TTC549 (cell line): ENCODE data around the gene DCTN3.

ENCODE experiments used
- FAIRE-seq: peaks from 2 replicates; lab custom pipeline; 2012; peaks lifted over from hg19 to GRCh38; lab: Jason Lieb, UNC

Gene DCTN3

DNA sequence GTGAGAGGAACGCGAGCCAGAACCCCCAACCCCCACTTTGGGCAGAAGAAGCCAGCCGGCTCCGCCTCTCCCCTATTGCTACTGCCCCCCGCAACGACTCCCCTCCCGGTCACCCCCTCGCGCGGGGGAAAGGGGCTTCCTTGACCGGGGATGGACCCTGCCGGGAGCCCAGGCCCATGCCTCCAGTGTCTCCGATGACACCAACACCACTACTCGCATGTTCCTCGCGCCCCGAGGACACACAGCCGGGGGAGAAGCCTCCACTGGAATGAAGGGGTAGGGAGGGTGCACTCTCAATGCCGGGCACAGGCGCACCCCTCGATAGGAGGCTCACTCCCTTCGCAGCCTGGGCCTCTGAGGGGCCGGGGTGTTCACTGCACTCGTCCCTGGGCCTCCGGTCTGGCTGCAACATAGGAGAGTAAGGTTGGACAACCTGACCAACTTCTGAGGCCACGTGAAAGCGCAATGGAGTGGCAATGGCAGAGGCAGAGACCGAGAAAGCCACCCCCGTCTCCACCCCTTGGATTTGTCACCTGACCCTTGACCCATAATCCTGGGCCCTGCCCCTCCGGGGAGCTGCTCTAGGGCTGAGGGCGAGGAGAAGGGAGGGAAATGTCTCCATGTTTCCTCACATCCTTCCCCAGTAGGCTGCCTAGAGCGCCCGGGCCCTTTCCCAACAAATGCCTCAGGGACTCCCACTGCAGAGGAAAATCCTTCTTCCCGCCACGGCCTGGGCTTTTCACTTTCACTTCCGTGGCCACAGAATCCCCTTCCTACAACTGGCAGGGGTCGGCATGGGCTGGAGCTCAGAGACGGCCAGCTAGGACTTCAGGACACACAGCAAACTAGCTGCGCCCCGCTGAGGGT, 29.7 kb downstream of the DCTN3 start:
- FAIRE-seq: no peak

DNA sequence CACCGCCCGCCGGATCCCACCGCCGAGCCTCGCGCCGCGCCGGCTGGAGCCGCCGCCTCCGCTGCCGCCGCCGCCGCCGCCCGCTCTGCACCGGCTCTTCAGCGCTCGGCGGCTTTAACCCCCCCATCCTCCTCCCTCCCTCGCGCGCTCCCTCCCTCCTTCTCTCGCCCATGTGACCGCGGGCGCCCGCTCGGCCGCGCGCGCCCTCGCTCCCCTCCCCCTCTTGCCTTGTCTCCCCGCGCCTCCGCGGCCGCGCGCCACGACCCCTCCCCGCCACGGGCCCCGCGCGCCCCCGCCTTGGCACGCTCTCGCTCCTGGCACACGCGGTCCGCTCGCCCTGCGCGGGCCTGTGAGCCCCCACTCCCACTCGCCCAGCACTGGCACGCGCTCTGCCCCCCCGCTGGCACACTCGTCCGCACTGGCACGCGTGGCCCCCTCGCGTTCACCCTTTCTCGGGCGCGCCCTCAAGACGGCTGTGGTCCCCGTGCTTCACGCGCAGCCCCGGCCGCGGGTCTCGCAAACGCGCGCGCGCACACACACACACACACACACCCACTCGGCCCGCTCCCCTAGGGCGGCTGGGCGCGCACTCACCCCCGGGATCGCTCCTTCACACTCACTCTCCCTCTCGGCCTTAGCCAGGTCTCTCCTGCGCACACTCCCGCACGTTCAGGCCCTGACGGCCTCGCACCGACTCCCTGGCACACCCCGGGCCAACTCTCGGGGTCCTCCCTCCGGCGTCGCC, 30.5 kb downstream of the DCTN3 start, which contains the start of gene CNTFR:
Gene CNTFR (minus strand): TSS at position 89 of the 745 bp plus-strand sequence. CDS start 20,743 bp downstream, outside the sequence.
- no peak for FAIRE-seq

DNA sequence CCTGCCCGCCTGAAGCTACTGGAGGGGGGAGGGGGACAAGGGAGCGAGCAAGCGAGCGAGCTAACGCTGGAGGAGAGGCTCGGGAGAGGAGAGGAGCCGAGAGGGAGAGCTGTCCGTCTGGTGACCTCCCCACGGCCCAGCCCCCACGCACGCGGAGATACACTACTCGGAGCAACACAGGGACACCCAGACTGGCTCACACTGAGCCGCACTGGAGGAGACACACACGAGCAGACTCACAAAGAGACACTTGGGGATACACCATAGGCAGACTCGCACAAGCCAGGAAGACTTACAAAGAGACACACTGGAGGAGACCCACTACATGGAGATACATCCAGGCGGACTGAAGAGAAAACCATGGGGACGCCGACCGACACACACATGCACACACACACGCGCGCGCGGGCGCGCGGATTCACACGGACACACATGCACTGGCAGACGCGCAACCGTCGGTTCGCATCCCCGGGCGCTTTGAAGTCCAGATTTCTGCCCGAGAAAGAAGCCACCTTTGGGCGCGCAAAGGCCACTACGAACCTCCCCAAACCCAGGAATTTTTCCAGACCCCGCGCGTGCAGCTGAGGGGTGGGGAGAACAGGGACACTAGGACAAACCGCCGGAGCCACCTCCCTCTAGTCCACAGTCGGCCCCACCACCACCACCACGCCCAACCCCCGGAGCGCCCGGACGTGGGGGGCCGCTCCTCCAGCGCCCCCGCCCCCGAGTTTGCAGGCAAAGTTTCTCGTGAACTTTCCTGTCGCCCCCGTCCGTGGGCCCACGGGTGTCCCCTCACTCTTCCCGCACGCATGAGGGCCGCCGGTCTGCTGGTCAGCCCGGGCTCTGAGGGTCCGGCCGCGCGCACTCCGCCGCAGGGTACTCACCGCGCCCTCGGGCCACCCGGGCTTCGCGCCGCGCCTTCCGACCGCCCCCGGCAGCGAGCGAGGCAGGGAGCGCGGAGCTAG, 31.3 kb downstream of the DCTN3 start:
- FAIRE-seq: no peak

DNA sequence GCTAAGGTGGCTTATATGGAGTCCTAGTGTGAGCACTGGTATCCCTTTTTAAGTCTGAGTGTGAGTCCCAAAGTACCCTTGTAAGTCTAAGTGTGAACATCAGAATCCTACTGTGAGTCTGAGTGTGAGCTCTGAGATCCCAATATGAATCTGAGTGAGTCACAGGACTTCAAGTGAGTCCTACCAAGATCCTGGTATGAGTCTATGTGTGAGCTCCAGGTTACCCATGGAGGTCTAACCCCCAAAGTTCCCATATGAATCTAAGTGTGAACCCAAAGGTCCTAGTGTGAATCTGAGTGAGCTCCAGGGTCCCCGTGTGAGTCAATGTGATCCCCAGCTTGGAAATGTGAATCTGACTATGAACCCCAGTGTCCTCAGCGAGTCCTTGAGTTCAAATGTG, 33.0 kb downstream of the DCTN3 start:
- no peak for FAIRE-seq

DNA sequence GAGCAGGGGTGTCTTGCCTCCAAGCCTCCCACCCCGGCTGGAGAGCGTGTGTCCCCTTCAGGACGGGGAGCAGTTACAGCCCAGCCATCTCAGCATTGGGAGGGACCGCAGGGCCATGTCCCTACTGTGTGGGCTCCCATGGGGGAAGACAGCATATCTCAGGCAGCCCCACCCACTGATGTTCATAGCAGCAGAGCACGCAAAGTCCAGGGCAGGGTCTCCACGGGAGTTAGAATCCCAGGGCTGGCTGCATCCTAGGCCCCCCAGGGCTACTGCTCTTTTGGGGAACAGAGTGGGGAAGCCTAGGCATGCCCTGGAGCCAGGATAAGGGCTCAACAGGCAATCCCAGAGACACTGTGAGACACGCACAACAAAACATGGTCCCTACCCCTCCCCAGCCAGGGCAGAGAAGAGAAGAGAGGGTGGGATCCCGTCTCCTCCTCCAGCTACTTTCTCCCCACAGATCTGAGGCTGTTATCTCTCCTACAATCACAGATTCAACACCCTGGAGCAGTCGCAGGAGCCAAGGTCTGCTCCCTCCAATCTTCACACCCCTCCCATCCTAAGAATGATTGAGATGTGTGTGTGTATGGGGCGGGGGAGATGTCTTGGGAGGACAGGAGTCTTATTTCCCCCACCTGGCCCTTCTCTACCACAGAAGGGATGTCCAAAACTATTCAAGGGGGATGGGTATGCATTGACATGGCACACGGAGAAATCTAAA, 34.2 kb downstream of the DCTN3 start:
- FAIRE-seq: no peak

DNA sequence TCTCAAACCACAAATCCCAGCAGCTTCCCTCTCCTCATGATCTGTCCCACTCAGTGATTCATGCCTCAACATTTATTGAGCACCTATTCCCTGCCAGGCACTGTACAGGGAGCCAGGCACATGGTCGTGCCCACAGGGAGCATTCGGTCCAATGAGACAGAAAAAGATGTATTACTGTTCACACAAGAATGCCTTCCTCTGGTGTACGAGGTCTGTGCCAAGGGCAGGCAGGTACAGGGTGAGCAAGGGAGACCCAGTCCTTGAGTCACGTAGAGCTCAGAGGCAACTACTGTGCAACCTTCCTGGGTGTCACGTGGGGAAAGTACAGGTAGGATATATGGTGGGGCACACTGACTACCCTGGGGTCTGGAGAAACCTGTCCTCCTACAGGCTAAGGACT, 35.3 kb downstream of the DCTN3 start:
- FAIRE-seq: no peak

DNA sequence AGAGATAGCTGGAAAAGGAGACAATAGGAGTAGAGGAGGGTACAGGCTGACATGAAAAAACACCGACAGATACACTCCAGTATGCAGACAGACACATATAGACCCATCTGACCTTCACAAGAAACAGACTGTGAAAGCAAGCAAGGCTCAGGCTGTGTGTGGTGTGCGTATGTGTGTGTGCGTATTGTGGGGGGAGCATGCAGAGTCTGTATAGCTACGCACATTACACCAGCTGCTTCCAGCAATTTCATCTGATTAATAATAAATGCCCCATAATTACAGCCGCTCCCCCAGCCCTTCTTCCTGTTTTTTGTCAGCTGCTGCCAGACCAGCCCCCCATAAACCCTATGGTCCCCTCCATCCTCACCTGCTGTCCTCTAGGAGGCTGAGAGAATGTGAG, 37.5 kb downstream of the DCTN3 start:
- FAIRE-seq: no peak

DNA sequence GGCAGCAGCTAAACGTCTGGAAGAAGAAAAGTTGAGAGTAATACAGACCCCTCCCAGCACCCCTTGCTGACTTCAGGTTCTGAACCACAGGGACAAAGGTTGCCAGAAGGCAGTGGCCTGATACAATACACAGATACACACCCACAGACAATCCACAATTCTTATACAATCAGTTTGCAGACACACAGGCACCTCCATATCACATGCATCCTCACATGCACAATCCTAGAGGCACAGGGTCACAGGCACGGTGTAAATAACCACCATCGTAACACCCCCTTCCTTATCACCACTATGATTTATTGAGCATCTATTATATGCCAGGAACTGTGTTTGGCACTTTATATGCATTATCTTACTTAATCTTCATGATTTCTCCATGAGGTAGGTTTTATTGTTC, 39.0 kb downstream of the DCTN3 start:
- no peak for FAIRE-seq

DNA sequence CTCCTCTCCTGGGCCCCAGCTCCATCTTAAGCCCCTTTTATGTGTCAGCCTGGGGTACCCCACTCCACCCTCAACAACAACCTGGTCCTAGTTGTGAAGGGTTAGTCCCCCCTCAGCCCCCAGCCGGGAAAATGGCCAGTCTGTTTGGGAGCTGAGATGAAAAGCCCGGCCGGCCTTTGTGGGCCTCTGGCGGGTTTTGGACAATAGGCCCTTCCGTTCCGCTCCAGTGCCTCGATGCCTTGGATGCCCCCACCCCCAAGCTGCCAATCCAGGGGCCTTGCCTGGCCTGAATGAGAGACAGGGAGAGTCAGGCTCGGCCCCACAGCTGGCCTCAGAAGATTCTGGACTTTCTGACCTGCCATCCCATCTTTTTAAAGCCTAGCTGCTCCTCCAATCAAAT, 39.9 kb downstream of the DCTN3 start:
- FAIRE-seq: no peak

DNA sequence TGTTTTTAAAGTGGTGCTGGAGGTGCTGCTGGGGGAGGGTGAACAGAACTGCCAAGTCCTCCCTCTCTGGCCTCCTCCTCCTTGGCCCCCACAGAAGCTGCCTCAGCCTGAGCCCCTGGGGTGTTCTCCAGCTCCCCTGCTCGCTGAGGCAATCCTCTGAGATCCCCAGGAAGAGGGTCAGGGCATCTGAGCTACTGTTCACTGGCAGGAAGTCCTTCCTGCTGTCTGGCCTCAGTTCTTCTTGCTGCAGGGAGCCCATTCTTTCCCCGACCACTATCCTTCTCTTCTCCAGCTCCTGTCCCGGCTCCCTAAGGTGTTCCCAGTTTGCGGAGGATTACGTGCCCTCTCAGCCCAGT, 40.5 kb downstream of the DCTN3 start:
- FAIRE-seq: no peak

DNA sequence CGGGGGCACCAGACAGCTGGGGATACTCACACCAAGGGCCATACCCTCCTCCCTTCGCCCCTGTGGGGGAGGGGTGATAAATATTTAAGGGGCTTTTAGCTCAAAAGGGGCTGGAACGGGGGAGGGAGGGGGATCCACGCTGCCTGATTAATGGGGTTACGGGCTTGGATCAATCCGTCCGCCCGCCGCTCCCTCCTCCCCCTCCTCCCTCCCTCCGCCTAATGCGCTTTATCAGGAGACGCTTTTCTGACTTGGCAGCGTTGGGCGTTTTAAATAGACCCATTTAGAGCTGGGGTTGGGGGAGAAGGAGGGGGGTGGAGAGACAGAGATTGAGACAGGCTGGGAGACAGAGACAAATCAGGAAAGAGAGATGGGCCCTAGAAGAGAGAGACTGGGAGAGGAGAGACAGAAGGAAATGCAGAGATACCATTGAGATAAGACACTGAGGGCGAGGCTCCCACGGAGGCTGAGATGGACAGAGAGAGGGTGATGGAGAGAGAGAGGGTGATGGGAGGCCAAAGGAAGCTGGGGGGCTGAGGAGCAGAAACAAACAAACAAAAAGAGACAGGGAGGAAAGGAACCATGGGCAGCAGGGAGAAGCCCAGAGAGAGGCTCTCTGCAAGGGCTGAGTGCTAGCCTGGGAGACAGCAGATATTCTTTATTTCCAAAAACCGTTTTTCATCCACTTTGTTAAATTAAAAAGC, 41.0 kb downstream of the DCTN3 start:
- no peak for FAIRE-seq

DNA sequence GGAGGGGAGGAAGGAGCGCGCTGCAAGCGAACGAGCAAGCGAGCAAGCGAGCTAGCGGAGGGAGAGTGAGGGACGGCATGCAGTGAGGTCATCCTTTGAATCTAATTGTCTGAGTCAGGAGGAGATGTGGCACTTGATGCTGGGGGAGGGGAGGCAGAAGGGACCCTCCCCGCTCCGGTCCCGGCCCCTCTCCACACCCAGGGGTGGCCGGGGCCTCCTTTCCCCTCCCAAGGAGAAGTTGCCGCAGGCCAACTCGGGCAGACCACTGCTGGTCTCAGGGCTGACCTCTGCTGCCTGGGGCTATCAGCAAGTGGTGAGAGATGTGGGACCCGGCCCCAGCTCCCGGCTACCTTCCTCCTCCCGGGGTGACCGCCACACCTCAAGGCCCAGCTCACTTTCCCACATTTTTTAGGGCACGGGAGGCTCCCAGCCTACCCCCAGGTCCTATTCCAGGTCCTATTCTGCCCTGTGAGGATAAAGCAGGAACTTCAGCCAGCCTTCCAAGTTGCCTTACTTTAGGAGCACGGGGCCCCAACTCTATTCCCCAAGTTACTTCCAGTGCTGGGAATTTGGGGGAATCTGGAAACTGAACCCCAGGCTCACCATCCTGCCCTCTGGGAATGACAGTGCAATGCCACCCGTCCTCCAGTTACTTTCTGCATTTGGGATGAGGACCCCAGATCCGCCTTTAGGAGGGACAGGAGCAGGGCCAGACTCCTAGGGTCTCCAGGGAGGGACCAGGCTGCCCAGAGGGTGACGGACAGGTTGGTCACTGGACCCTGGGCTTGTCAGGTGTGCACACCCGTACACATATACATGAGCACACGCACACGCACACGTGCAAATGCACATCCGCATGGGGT, 41.8 kb downstream of the DCTN3 start:
- no peak for FAIRE-seq

DNA sequence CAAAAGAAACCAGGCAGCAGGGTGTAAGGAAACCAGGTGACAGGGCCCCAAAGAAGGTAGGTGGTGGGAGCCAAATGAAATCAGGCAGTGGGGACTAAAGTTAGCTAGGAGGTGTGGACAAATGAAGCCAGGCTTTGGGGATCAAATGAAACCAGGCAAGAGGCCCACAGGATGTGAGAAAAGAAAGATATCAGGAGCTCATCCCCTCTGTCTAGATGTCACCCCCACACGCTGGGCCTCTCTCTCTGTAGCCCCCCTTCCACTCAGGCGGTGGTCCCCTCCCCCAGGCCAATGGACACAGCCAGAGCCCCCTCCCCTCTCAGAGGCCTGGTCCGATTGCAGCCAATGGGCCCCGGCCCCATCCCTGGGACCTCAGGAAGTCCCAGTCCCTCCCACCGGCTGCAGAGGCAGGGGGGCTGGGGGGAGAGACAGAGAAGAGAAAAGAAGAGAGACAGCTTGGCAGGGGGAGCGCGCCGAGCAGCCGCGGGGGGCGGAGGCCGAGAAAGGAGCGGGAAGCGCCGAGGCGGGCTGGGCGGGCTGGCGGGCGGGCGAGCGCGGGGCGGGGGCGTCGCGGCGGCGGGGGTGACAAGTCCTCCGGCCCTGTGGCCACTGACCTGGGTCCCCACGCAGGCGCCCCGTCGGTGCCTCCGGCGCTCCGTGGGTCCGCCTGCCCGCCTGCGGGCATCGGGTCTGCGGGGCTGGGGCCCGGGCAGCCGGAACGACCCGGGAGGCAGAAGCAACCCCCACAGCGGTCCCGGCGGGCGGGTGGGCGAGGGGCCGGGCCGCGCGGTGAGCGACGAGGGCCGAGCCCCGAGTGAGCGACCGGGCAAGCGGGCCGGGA, 42.7 kb downstream of the DCTN3 start:
- no peak for FAIRE-seq

DNA sequence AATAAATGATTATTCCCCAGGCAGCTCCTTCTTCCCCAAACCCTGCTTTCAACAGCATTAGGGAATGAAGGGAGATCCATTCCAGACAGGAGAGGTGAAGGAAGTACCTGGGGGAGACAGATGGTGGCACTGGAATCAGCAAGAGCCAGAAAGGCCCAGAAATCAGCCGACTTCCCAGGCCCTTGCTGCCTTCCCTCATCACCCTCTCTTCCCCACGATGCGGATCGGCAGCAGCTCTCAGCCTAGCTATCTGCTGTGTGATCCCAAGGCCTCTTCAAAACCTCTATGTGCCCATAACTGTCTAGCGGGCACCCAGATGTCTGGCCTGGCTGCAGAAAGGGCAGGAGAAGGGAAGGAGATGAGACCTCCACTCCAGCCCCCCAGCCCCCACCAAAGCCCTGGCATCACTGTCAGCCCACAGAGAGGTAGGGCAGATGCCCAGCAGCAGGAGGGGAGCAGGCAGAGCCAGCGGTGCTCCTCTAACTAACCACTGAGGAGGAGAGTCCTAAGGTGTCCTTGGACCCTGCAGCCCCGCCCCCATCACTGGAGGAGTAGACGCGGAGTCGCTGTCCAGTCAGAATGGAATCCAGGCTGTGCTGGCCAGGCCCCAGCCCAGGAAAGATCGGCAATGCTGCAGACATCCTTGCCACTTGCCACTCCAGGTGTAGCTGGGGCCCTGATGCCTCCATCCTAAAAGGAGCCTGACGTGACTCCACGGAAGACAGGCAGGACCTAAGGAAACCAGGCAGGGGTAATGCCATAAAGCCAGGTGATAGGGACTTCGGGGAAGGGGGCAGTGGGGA, 43.5 kb downstream of the DCTN3 start:
- no peak for FAIRE-seq

DNA sequence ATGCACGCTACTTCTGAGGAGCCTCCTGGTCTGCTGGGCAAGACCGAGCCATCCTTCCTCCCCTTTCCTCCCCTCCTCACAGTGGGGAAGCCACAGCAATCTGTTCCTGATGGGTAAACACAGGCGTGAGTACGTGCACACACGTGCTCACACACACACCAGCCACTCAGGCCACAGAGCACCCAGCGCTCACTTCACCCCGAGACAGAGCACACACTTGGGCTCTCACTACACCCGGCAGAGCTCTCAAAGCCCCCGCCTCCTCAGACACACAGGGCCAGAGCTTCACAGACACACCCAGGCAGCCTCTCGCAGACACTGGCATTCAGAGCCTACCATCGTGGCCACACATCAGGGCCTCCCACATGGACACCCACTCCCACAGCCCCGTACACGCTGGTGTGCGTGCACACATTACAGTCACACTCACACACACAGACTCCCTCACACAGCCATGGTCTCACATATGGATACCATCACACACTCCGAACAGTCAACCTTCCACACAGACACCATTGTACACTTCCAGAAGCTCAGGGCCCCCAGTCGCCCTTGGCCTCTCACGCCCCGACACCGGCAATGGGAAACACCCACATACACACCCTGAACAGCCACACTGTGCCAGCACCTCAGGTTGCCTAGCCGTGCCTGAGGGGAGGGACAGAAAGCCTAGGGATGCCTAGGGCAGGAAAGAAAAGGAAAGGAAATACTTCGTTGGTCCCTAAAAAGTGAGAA, 44.3 kb downstream of the DCTN3 start:
- FAIRE-seq: no peak

DNA sequence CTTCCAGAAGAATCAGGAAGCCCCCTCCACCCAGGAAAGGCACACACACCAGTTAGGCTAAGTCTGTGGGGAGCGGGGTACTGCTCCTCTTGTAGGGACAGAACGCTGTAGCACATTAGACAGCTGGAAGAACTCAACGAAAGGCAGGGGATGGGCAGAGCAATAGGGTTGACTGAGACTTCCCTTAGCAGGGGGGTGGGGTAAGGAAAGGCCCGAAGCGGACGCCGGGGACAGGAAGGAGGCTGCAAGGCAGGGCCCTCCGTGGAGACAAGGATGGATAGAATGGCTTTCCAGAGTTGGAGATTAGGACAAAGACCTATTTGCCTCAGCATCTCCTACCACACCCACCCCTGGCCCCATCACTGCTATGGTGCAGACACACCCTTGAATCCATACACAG, 45.1 kb downstream of the DCTN3 start:
- FAIRE-seq: no peak

DNA sequence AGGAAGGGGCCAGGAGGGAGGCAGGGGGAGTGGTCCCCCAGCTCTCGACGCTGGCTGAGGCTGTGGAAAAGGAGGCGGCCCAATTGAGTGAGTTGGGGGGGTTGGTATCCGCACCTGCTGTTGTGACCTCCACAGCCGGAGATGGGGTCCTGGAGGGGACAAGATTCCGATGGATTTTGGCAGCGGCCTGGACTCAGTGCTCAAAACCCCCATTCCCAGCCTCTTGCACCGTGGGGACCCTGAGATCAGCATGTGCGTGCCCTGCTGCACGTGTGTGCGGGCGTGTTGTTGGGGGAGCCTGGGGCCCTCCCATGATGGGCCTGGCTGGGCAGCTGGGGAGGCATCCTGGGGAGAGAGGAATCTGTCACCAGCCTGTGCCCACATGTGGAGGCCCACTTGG, 45.7 kb downstream of the DCTN3 start:
- FAIRE-seq: no peak
